Endothelial cell of umbilical vein (primary cell): ENCODE data around the gene TAF11L10. TPM values are rescaled to one million over a fixed set of nuclear protein-coding genes. Genes with fewer than 3 reads are reported as not detected.
"Not testable (repeated sequence)": the region's sequence is repeated elsewhere in the genome, so short reads cannot be mapped to it uniquely, and the experiment has no call there.

Experiments used
- Bru-seq: library from RNA; stranded (reverse); fragments of 400-500 nt; gene quantifications from one replicate; lab custom pipeline; 2021; lab: Mats Ljungman, UMichigan
- BruChase-seq, 2 experiments: library from RNA; stranded (reverse); fragments of 400-500 nt; gene quantifications; one replicate each; lab custom pipeline; 2021; lab: Mats Ljungman, UMichigan
- BruUV-seq: library from RNA; stranded (reverse); fragments of 400-500 nt; replicated peaks from 2 replicates; lab custom pipeline; 2021; lab: Mats Ljungman, UMichigan
- CTCF ChIA-PET: fragments of 300-600, 350-600 bp; sonication (Branson Sonifier 250); formaldehyde crosslinking; loops from one replicate; lab custom pipeline; 2021; ENCODE audit warnings: antibody characterized with exemption, inconsistent platforms; lab: Charles Lee
- POLR2A ChIA-PET: fragments of 300-600, 350-600 bp; sonication (Branson Sonifier 250); formaldehyde crosslinking; loops from one replicate; lab custom pipeline; 2021; ENCODE audit warnings: antibody characterized with exemption, inconsistent platforms; lab: Charles Lee
- DNase-seq: peaks from one replicate; pipeline ENCODE4 v3.0.0-alpha.2; 2011; ENCODE audit warnings: low read depth, low spot score
- FAIRE-seq: peaks from 2 replicates; lab custom pipeline; 2011; peaks lifted over from hg19 to GRCh38; lab: Jason Lieb, UNC
- H2AFZ ChIP-seq: 2 replicates; pipeline ENCODE4 v1.6.0; 2012; ENCODE audit warnings: low read depth, low read length, control low read depth, inconsistent platforms
- H3K27ac ChIP-seq: 2 replicates; pipeline ENCODE4 v1.5.1; 2011; ENCODE audit warnings: low read depth, mild to moderate bottlenecking, control low read depth, low read length, moderate library complexity; ENCODE audit not compliant: insufficient read depth
- H3K27me3 ChIP-seq, 2 experiments: 2 replicates each; pipeline versions ENCODE4 v1.6.0 to v1.6.1; 2011; ENCODE audit warnings: low read length in 2 of 2, mixed read lengths in 1 of 2; ENCODE audit not compliant: control insufficient read depth in 2 of 2, insufficient read depth in 2 of 2
- H3K36me3 ChIP-seq, 2 experiments: 2 replicates in 1 of 2; 3 replicates in 1 of 2; pipeline ENCODE4 v1.5.1; 2011; ENCODE audit warnings: low read length in 2 of 2, mild to moderate bottlenecking in 1 of 2, moderate library complexity in 1 of 2; ENCODE audit not compliant: control insufficient read depth in 2 of 2, insufficient read depth in 2 of 2; ENCODE audit errors: extremely low read depth in 1 of 2
- H3K4me1 ChIP-seq: 3 replicates; pipeline ENCODE4 v1.5.1; 2011; ENCODE audit warnings: mild to moderate bottlenecking, low read length; ENCODE audit not compliant: control insufficient read depth, insufficient read depth; ENCODE audit errors: extremely low read depth
- H3K4me2 ChIP-seq: 2 replicates; pipeline ENCODE4 v1.6.1; 2011; ENCODE audit warnings: low read length, control low read depth, mixed read lengths; ENCODE audit not compliant: insufficient read depth
- H3K4me3 ChIP-seq, 3 experiments: fragments of 200-600 bp in 1 of 3; sonication (generic), shearing (Covaris generic) in 1 of 3; replicated peaks in 1 of 3; 2 replicates each; pipeline ENCODE4 v1.5.1; 2011 to 2016; ENCODE audit warnings: control low read depth in 3 of 3, low read length in 3 of 3, mild to moderate bottlenecking in 2 of 3, inconsistent platforms in 1 of 3, low read depth in 1 of 3, moderate library complexity in 1 of 3; ENCODE audit not compliant: insufficient read depth in 1 of 3
- H3K79me2 ChIP-seq: 2 replicates; pipeline ENCODE4 v1.6.0; 2012; ENCODE audit warnings: low read length, inconsistent platforms; ENCODE audit not compliant: control insufficient read depth, insufficient read depth
- H3K9ac ChIP-seq: replicated peaks from 2 replicates; pipeline ENCODE3; 2011; ENCODE audit warnings: low read length, control low read depth; ENCODE audit not compliant: insufficient read depth; ENCODE audit errors: extremely low read depth
- H3K9me1 ChIP-seq: replicated peaks from 3 replicates; pipeline ENCODE4 v1.6.0; 2011; ENCODE audit warnings: mild to moderate bottlenecking, low read length; ENCODE audit not compliant: control insufficient read depth, insufficient read depth; ENCODE audit errors: extremely low read depth
- H3K9me3 ChIP-seq: replicated peaks from 2 replicates; pipeline ENCODE4 v1.5.1; 2012; ENCODE audit warnings: low read length, inconsistent platforms; ENCODE audit not compliant: control insufficient read depth, insufficient read depth
- H4K20me1 ChIP-seq: replicated peaks from 2 replicates; pipeline ENCODE3; 2011; ENCODE audit warnings: mild to moderate bottlenecking, low read length; ENCODE audit not compliant: control insufficient read depth, insufficient read depth; ENCODE audit errors: extremely low read depth
- EZH2 ChIP-seq: IDR thresholded peaks from 2 replicates; pipeline ENCODE4 v1.6.1; 2012; ENCODE audit warnings: borderline replicate concordance, low read depth, mild to moderate bottlenecking, moderate library complexity, low read length, inconsistent platforms; ENCODE audit not compliant: severe bottlenecking
- POLR2A ChIP-seq: IDR thresholded peaks from 2 replicates; pipeline ENCODE4 v1.6.1; 2012; ENCODE audit warnings: low read depth, mild to moderate bottlenecking, control low read depth, low read length
- POLR2AphosphoS5 ChIP-seq: IDR thresholded peaks from 2 replicates; pipeline ENCODE4 v1.6.1; 2012; ENCODE audit warnings: low read depth, mild to moderate bottlenecking, control low read depth, low read length, moderate library complexity; ENCODE audit not compliant: insufficient read depth
- dilution Hi-C: fragments of 300-500 bp; cut with MboI; formaldehyde crosslinking; loops from one replicate; pipeline ENCODE4 v1.15.0; 2019; ENCODE audit warnings: low sequenced_read_pairs; ENCODE audit not compliant: extremely low pct_ligation_motif_present
- intact Hi-C: fragments of 100-400 bp; cut with micrococcal nuclease; formaldehyde crosslinking; loops from one replicate; pipeline ENCODE4 v1.10.0; 2022
- long read RNA-seq: library from polyadenylated mRNA; stranded (forward); transcript quantifications from one replicate; pipeline ENCODE4 v2.0.0, GENCODE V29; 2021
- polyA minus RNA-seq, 3 experiments: library from RNA; depleted of rRNA, polyadenylated mRNA; stranded (reverse); fragments of >200 nt; gene quantifications; 1 replicate in 1 of 3; 2 replicates in 2 of 3; pipeline ENCODE4 v1.2.3, GENCODE V29; 2011
- polyA plus RNA-seq, 4 experiments: library from polyadenylated mRNA; depleted of rRNA in 3 of 4; stranded (reverse) in 3 of 4; unstranded in 1 of 4; fragments of >200 nt; gene quantifications; 2 replicates each; pipeline versions ENCODE4 v1.2.1 to v1.2.3, GENCODE V29; 2011 to 2012; ENCODE audit warnings: missing spikeins in 1 of 4
- total RNA-seq: library from RNA; stranded (reverse); gene quantifications from 2 replicates; pipeline ENCODE4 v1.2.3, GENCODE V29; 2021

TAF11L10 gene
- total RNA-seq (not detected in 2 replicates), polyA plus RNA-seq (not detected in 2 replicates), polyA minus RNA-seq (not detected in 2 replicates), Bru-seq, nascent RNA (not detected), BruChase-seq, experiment 1, labeled RNA remaining after a 6-hour chase (not detected), BruChase-seq, experiment 2, labeled RNA remaining after a 2-hour chase (not detected)
- not detected in 2 replicates for polyA plus RNA-seq (2011; cell fraction: cytosol; rRNA removed)
- polyA plus RNA-seq (2011; cell fraction: nucleus; rRNA removed) = not detected in 2 replicates
- polyA plus RNA-seq (2012) = not detected in 2 replicates
- not detected for polyA minus RNA-seq (2011; cell fraction: cytosol; rRNA and poly(A)+ RNA removed)
- not detected in 2 replicates for polyA minus RNA-seq (2011; cell fraction: nucleus; rRNA and poly(A)+ RNA removed)
- long read RNA-seq = 0 reads

GRCh38 chr5:17597728-17598127 lies at the start of gene TAF11L10:
Gene TAF11L10 (minus strand): TSS chr5:17597828.
- H3K27me3 ChIP-seq, H3K27ac ChIP-seq, dilution Hi-C loops, H3K36me3 ChIP-seq, BruUV-seq, DNase-seq, H4K20me1 ChIP-seq, H3K4me2 ChIP-seq, intact Hi-C loops, H3K4me1 ChIP-seq, FAIRE-seq, H2AFZ ChIP-seq, H3K4me3 ChIP-seq, CTCF ChIA-PET, H3K9ac ChIP-seq, H3K9me1 ChIP-seq, POLR2A ChIA-PET, H3K9me3 ChIP-seq, H3K79me2 ChIP-seq: not testable (repeated sequence)

DNA sequence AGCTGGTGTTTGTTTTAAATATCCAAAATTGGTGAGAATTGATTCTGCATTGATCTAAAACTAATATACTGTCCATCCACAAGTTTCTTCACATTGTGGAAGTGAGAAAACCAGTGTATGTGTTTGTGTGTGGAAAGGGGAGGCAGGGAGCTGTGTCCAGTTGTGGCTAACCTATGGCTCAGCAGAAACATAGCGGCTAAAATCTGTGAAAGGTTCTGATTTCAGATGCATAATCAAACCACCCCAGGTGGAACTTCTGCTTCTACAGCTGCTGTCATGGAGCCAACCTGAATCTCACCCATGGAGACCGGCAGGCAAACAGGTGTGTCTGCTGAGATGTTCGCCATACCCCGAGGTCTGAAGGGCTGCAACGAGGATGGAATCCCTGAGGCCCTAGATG lies 36.5 kb upstream of the TAF11L10 start, which contains the start of gene TAF11L14:
Gene TAF11L14 (plus strand): TSS at position 301 of the 400 bp plus-strand sequence.
- H3K4me2 ChIP-seq = no peak within 1 kb of the TSS
- no peak for FAIRE-seq
- CTCF ChIA-PET = no interaction called here
- H3K9me1 ChIP-seq = no peaks in the 10 kb centered on the region
- intact Hi-C loops (no loop called here), dilution Hi-C loops (no loop called here)
- no TSS peak for BruUV-seq
- H2AFZ ChIP-seq = no peak within 1 kb of the TSS
- H3K27ac ChIP-seq = no peak within 1 kb of the TSS
- no peaks in the 10 kb centered on the region for H3K79me2 ChIP-seq
- no peak for TF ChIP-seq POLR2A
- TF ChIP-seq POLR2AphosphoS5 = no peak
- no peak for TF ChIP-seq EZH2
- no peaks in the 10 kb centered on the region for H3K36me3 ChIP-seq
- DNase-seq = no peak
- POLR2A ChIA-PET = no interaction called here
- no peaks in the 10 kb centered on the region for H3K9me3 ChIP-seq
- no peak within 1 kb of the TSS for H3K4me3 ChIP-seq
- H3K4me1 ChIP-seq = no peaks in the 10 kb centered on the region
- no peaks in the 10 kb centered on the region for H3K27me3 ChIP-seq
- no peaks in the 10 kb centered on the region for H4K20me1 ChIP-seq
- no peak within 1 kb of the TSS for H3K9ac ChIP-seq

DNA sequence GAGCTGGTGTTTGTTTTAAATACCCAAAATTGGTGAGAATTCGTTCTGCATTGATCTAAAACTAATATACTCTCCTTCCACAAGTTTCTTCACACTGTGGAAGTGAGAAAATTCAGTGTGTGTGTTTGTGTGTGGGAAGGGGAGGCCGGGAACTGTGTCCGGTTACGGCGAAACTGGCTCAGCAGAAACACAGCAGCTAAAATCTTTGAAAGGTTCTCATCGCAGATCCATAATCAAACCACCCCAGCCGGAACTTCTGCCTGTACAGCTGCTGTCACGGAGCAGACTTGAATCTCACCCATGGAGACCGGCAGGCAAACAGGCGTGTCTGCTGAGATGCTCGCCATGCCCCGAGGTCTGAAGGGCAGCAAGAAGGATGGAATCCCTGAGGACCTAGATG lies 34.2 kb upstream of the TAF11L10 start, which contains the start of gene TAF11L13:
Gene TAF11L13 (plus strand): TSS at position 301 of the 400 bp plus-strand sequence.
- H3K4me3 ChIP-seq, CTCF ChIA-PET, DNase-seq, H3K27ac ChIP-seq, H3K27me3 ChIP-seq, H2AFZ ChIP-seq, FAIRE-seq, H3K9me3 ChIP-seq, H3K36me3 ChIP-seq, H3K9ac ChIP-seq, dilution Hi-C loops, H3K79me2 ChIP-seq, BruUV-seq, intact Hi-C loops, H3K4me2 ChIP-seq, H3K9me1 ChIP-seq, H3K4me1 ChIP-seq, POLR2A ChIA-PET, H4K20me1 ChIP-seq: not testable (repeated sequence)
